Body of pancreas (tissue), 4 donors: ENCODE results near the gene PIP4K2C.

Source experiments
- CTCF ChIP-seq, 7 experiments: fragments of 450-650 bp in 4 of 7; fragments of 200-600 bp in 3 of 7; sonication (generic) in 3 of 7; IDR thresholded peaks; one replicate each; pipeline ENCODE4 v1.5.1; 2016 to 2019; ENCODE audit warnings: antibody characterized with exemption in 7 of 7
- POLR2A ChIP-seq, 3 donors: fragments of 450-650 bp; IDR thresholded peaks; one replicate each; pipeline ENCODE4 v1.6.1; 2016; ENCODE audit warnings: antibody characterized with exemption in 3 of 3, mild to moderate bottlenecking in 2 of 3

- peak; percentile 80 to 90 (median 87) for TF ChIP-seq CTCF (IDR thresholded peaks at IDR 0.05)
- TF ChIP-seq POLR2A (IDR thresholded peaks at IDR 0.05), result no peak
These were observed 30.7 kb downstream of the PIP4K2C start for GRCh38 chr12:57621497-57622292.
